Measurements from ENCODE around the gene SFRP5. TPM values are rescaled to one million over a fixed set of nuclear protein-coding genes. Genes with fewer than 3 reads are reported as not detected.

SFRP5 gene
- total RNA-seq, 1 donor from 2014 or later, result 0.16 TPM

- no peaks in the 10 kb centered on the region for H3K27me3 ChIP-seq (ENCODE audit: insufficient read depth, low read length)
- H3K9me3 ChIP-seq (ENCODE audit: insufficient read depth, low read depth, low read length), result no peaks in the 10 kb centered on the region
- H3K4me1 Mint-ChIP-seq (ENCODE audit: low read depth, unreplicated experiment), result peaks cover 9% of the 10 kb centered on the region
- no peak overlapping the region for H3K27ac ChIP-seq (ENCODE audit: low read depth, low read length)
- H3K9ac ChIP-seq (ENCODE audit: low read length), result no peak overlapping the region
- no peak overlapping the region for H3K27ac Mint-ChIP-seq (ENCODE audit: unreplicated experiment)
- no peak overlapping the region for H3K4me3 ChIP-seq (ENCODE audit: insufficient read depth, low read depth, low read length)
- H4K20me1 ChIP-seq (ENCODE audit: insufficient read depth, low read length), result peaks cover 50% of the 10 kb centered on the region
- TF ChIP-seq CTCF (IDR thresholded peaks at IDR 0.05; ENCODE audit: insufficient read depth, low read depth, low read length), result no peak
- TF ChIP-seq EZH2 (IDR thresholded peaks at IDR 0.05; ENCODE audit: insufficient read depth, low read length), result no peak
- peaks cover 2% of the 10 kb centered on the region for H3K4me1 ChIP-seq (ENCODE audit: insufficient read depth, low read length)
- peaks cover 22% of the 10 kb centered on the region for H3K36me3 ChIP-seq (ENCODE audit: insufficient read depth, low read length)
- DNase-seq (ENCODE audit: low read depth) (no peak), FAIRE-seq (no peak)
- H3K36me3 Mint-ChIP-seq (ENCODE audit: low read depth, unreplicated experiment), result peaks cover 17% of the 10 kb centered on the region
- no peaks in the 10 kb centered on the region for H3K27me3 Mint-ChIP-seq (ENCODE audit: low read depth, unreplicated experiment)
- H3K4me3 Mint-ChIP-seq (ENCODE audit: unreplicated experiment), result no peak overlapping the region
- peaks cover 1% of the 10 kb centered on the region for H3K9me3 Mint-ChIP-seq (ENCODE audit: unreplicated experiment)
- no peak overlapping the region for H2AFZ ChIP-seq (ENCODE audit: low read depth, low read length)
- H3K4me2 ChIP-seq (ENCODE audit: low read length), result no peak overlapping the region
- H3K79me2 ChIP-seq (ENCODE audit: insufficient read depth, low read length), result peaks cover 46% of the 10 kb centered on the region
These were observed 28.4 kb downstream of the SFRP5 start for GRCh38 chr10:97743169-97743943.

DNA sequence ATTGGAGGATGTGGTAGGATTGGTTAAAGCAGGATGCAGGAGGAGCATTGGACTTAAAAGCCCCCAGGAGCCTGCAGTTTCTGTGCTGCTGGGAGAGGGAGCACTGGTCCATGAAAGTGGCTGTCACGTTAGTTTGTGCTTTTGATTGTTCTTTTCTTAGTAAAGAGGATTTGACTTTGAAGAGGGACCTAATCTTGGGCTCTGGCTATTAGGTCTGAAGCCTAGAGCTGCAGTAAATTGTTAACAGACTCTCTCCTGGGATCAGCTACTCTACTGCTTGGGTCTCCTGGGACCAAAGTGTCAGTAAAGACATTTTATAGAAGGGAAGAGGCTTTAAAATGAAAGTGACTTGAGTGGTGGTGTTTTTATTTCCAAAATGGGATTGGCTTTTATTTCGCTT lies 31.2 kb downstream of the SFRP5 start:
- TF ChIP-seq EZH2 (IDR thresholded peaks at IDR 0.05; ENCODE audit: insufficient read depth, low read length) (no peak), CTCF (IDR thresholded peaks at IDR 0.05; ENCODE audit: insufficient read depth, low read depth, low read length) (no peak)
- Histone ChIP-seq H3K4me2 (ENCODE audit: low read length) (no peak overlapping the region), H3K9me3 (ENCODE audit: insufficient read depth, low read depth, low read length) (no peaks in the 10 kb centered on the region), H3K27me3 (ENCODE audit: insufficient read depth, low read length) (no peaks in the 10 kb centered on the region), H3K36me3 (ENCODE audit: insufficient read depth, low read length) (peaks cover 14% of the 10 kb centered on the region), H3K4me1 (ENCODE audit: insufficient read depth, low read length) (peaks cover 11% of the 10 kb centered on the region), H2AFZ (ENCODE audit: low read depth, low read length) (no peak overlapping the region), H3K79me2 (ENCODE audit: insufficient read depth, low read length) (peaks cover 59% of the 10 kb centered on the region), H4K20me1 (ENCODE audit: insufficient read depth, low read length) (peaks cover 51% of the 10 kb centered on the region), H3K4me3 (ENCODE audit: insufficient read depth, low read depth, low read length) (no peak overlapping the region), H3K27ac (ENCODE audit: low read depth, low read length) (no peak overlapping the region), H3K9ac (ENCODE audit: low read length) (no peak overlapping the region)
- no peak for FAIRE-seq
- peaks cover 17% of the 10 kb centered on the region for H3K4me1 Mint-ChIP-seq (ENCODE audit: low read depth, unreplicated experiment)
- H3K4me3 Mint-ChIP-seq (ENCODE audit: unreplicated experiment), result peak overlapping the region; percentile 23
- H3K36me3 Mint-ChIP-seq (ENCODE audit: low read depth, unreplicated experiment), result peaks cover 17% of the 10 kb centered on the region
- H3K27ac Mint-ChIP-seq (ENCODE audit: unreplicated experiment), result no peak overlapping the region
- H3K27me3 Mint-ChIP-seq (ENCODE audit: low read depth, unreplicated experiment), result peaks cover 6% of the 10 kb centered on the region
- DNase-seq (ENCODE audit: low read depth), result no peak
- H3K9me3 Mint-ChIP-seq (ENCODE audit: unreplicated experiment), result peaks cover 1% of the 10 kb centered on the region

GRCh38 chr10:97738616-97739015 lies 33.2 kb downstream of the SFRP5 start:
- H2AFZ ChIP-seq (ENCODE audit: low read depth, low read length), result no peak overlapping the region
- Mint-ChIP-seq H3K4me3 (ENCODE audit: unreplicated experiment) (peak overlapping the region; percentile 92), H3K4me1 (ENCODE audit: low read depth, unreplicated experiment) (peaks cover 13% of the 10 kb centered on the region), H3K36me3 (ENCODE audit: low read depth, unreplicated experiment) (peaks cover 6% of the 10 kb centered on the region), H3K27ac (ENCODE audit: unreplicated experiment) (no peak overlapping the region), H3K9me3 (ENCODE audit: unreplicated experiment) (peaks cover 1% of the 10 kb centered on the region), H3K27me3 (ENCODE audit: low read depth, unreplicated experiment) (peaks cover 7% of the 10 kb centered on the region)
- peaks cover 11% of the 10 kb centered on the region for H3K4me1 ChIP-seq (ENCODE audit: insufficient read depth, low read length)
- peaks cover 47% of the 10 kb centered on the region for H3K79me2 ChIP-seq (ENCODE audit: insufficient read depth, low read length)
- peaks cover 10% of the 10 kb centered on the region for H3K36me3 ChIP-seq (ENCODE audit: insufficient read depth, low read length)
- H4K20me1 ChIP-seq (ENCODE audit: insufficient read depth, low read length), result peaks cover 38% of the 10 kb centered on the region
- H3K9ac ChIP-seq (ENCODE audit: low read length), result no peak overlapping the region
- H3K27ac ChIP-seq (ENCODE audit: low read depth, low read length), result no peak overlapping the region
- peak overlapping the region; percentile 94 for H3K4me2 ChIP-seq (ENCODE audit: low read length)
- no peak overlapping the region for H3K4me3 ChIP-seq (ENCODE audit: insufficient read depth, low read depth, low read length)
- TF ChIP-seq CTCF (IDR thresholded peaks at IDR 0.05; ENCODE audit: insufficient read depth, low read depth, low read length) (no peak), EZH2 (IDR thresholded peaks at IDR 0.05; ENCODE audit: insufficient read depth, low read length) (no peak)
- no peaks in the 10 kb centered on the region for H3K27me3 ChIP-seq (ENCODE audit: insufficient read depth, low read length)
- FAIRE-seq (no peak), DNase-seq (ENCODE audit: low read depth) (no peak)
- no peaks in the 10 kb centered on the region for H3K9me3 ChIP-seq (ENCODE audit: insufficient read depth, low read depth, low read length)

Data from astrocyte (in vitro differentiated cells and primary cell).